Fibroblast of upper back skin (primary cell): ENCODE data around the gene SMYD5.
"Not testable (repeated sequence)": the region's sequence is repeated elsewhere in the genome, so short reads cannot be mapped to it uniquely, and the experiment has no call there.

Source experiments
- DNase-seq: peaks from one replicate; pipeline ENCODE4 v3.0.0-alpha.2; 2013

Gene SMYD5

GRCh38 chr2:73262108-73262651 is 48.1 kb downstream of the SMYD5 start:
- no peak for DNase-seq

- DNase-seq, result not testable (repeated sequence)
Observed at GRCh38 chr2:73262691-73263429, 48.8 kb downstream of the SMYD5 start.

- no peak for DNase-seq
Observed at GRCh38 chr2:73263540-73264331, 49.7 kb downstream of the SMYD5 start.

- DNase-seq, result no peak
Observed at GRCh38 chr2:73264332-73264606, 50.2 kb downstream of the SMYD5 start.

- no peak for DNase-seq
Observed at GRCh38 chr2:73264783-73265182, 50.7 kb downstream of the SMYD5 start.

- DNase-seq, result no peak
Observed at GRCh38 chr2:73265298-73266060, 51.4 kb downstream of the SMYD5 start.

GRCh38 chr2:73266061-73266901 is 52.2 kb downstream of the SMYD5 start:
- peak; percentile 18 for DNase-seq

GRCh38 chr2:73267008-73267407 is 53.0 kb downstream of the SMYD5 start:
- DNase-seq, result no peak

- DNase-seq, result no peak
Observed at GRCh38 chr2:73268366-73268829, 54.4 kb downstream of the SMYD5 start.

GRCh38 chr2:73268830-73269685 is 55.0 kb downstream of the SMYD5 start:
- DNase-seq, result peak; percentile 7

- DNase-seq, result no peak
Observed at GRCh38 chr2:73269686-73270465, 55.8 kb downstream of the SMYD5 start.

- DNase-seq, result no peak
Observed at GRCh38 chr2:73272270-73272669, 58.2 kb downstream of the SMYD5 start.
